Stimulated activated naive B cell treated with anti-CD40 and anti-IgM and Interleukin-4, amounts not matched to agents 10 μg/mL and 1 μg/mL and 100 μg/mL, for 72 hours (primary cell): ENCODE data around the gene CLSTN2.

ENCODE experiments used
- ATAC-seq, 2 donors: fragments of 150-1000 bp; cut with Tn5 transposase; replicated peaks; 2 replicates each; pipeline ENCODE4 v1.10.0; 2021; ENCODE audit warnings: moderate library complexity in 1 of 2
- DNase-seq: peaks from one replicate; pipeline ENCODE4 v3.0.0; 2021
- H3K27ac Mint-ChIP-seq: one replicate; pipeline ENCODE4 v1.8.0; 2022; ENCODE audit warnings: mild to moderate bottlenecking, mixed read lengths
- H3K27me3 Mint-ChIP-seq, 2 donors: one replicate each; pipeline ENCODE4 v1.8.0; 2022; ENCODE audit warnings: mixed read lengths in 2 of 2
- H3K36me3 Mint-ChIP-seq, 2 donors: one replicate each; pipeline ENCODE4 v1.8.0; 2022; ENCODE audit warnings: mixed read lengths in 2 of 2, mild to moderate bottlenecking in 1 of 2
- H3K4me1 Mint-ChIP-seq, 2 donors: one replicate each; pipeline ENCODE4 v1.8.0; 2022; ENCODE audit warnings: mixed read lengths in 2 of 2, mild to moderate bottlenecking in 1 of 2
- H3K4me3 Mint-ChIP-seq, 2 donors: one replicate each; pipeline ENCODE4 v1.8.0; 2022; ENCODE audit warnings: mild to moderate bottlenecking in 2 of 2, mixed read lengths in 2 of 2, moderate library complexity in 1 of 2
- H3K9me3 Mint-ChIP-seq, 2 donors: one replicate each; pipeline ENCODE4 v1.8.0; 2022; ENCODE audit warnings: mixed read lengths in 2 of 2, mild to moderate bottlenecking in 1 of 2

Gene CLSTN2

DNA sequence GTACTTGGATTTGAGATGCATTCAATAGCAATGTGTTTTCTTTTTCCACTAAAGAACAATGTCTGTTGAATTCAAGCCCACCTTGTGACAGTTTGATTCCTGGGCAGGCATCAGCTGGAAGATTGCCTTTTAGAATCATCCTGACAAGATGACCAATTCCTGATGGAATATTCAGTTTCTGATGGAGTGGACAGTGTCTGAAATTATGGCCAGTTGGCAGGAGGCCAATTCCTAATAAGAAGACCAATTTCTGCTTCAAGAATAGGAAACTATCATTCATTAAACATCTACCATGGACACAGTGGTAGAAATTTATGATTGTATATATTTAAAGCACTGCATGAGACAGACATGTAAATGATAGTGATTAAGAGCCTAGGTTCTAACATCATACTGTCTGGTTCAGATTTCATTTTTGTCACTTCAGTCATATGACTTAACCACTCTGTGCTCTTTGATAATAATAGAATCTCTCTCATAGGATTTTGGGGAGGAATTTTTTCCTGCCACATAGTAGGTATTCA lies 133.6 kb downstream of the CLSTN2 start:
- Mint-ChIP-seq H3K4me1 (no peaks in the 10 kb centered on the region), H3K9me3 (peaks cover 0 to 7% of the 10 kb centered on the region in 2 donors)
- ATAC-seq: no peak

DNA sequence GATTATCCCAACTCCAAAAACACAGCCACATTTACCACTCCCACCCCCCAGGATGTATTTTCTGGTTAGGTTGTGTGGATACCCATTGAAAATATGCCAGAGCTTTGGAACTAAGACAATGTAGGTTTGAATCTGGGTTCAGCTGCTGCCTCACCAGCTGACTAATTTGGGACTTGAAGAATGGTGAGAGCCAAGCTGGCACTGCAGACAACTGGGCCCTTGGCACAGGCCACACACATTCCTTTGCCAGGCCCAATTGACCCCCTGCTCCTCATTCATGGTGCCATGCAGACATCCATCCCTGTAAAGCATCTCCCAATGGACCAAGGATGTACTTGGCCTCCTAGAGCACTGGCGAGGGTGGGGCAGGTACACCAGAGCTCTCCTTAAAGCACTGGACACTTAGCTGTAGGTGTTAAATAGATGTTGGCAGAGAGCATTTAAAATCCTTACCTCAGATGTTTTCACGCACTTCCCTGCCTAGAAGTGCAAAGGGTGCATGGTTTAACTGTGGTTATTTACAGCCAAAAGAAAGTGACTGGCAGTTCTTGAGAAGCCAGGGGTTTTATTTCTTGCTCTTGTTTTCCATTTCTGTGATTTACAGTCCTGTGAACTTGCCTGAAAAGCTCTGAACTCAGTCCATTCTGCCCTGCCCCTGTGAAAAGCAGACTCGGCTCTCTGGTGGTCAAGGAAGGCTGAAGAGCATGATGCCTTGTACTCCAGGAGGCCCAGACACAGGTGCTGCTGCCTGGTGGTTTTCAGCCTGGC lies 138.5 kb downstream of the CLSTN2 start:
- Mint-ChIP-seq H3K36me3 (no peaks in the 10 kb centered on the region), H3K27ac (no peak overlapping the region), H3K9me3 (no peaks in the 10 kb centered on the region), H3K27me3 (no peaks in the 10 kb centered on the region), H3K4me1 (no peaks in the 10 kb centered on the region), H3K4me3 (no peak overlapping the region)
- no peak for DNase-seq
- no peak for ATAC-seq

More for the DNA sequence above, 133.6 kb downstream of the CLSTN2 start:
- DNase-seq: no peak
- H3K27ac Mint-ChIP-seq: no peak overlapping the region
- H3K36me3 Mint-ChIP-seq: no peaks in the 10 kb centered on the region
- no peaks in the 10 kb centered on the region for H3K27me3 Mint-ChIP-seq
- no peak overlapping the region for H3K4me3 Mint-ChIP-seq

DNA sequence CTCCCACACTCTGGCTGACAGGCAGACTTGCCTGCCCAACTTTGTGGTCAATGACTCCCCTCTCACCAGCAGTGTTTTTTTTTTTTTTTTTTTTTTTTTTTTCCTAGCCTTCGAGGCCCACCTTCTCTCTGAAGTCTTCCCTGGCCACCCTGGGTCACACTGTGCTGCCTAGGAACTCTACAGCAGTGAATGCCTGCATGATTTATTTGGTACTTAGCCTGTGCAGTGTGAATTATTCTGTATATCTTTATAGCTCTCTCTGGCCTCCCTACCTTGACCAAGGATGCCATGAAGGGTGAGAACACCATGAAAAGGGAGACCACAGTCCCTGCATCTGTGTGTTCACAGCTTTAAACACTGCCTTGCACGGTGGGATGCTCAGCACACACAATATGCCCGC lies 141.6 kb downstream of the CLSTN2 start:
- Mint-ChIP-seq H3K9me3 (no peaks in the 10 kb centered on the region), H3K4me3 (no peak overlapping the region), H3K27me3 (no peaks in the 10 kb centered on the region), H3K4me1 (no peaks in the 10 kb centered on the region), H3K27ac (no peak overlapping the region), H3K36me3 (no peaks in the 10 kb centered on the region)
- DNase-seq (no peak), ATAC-seq (no peak)

DNA sequence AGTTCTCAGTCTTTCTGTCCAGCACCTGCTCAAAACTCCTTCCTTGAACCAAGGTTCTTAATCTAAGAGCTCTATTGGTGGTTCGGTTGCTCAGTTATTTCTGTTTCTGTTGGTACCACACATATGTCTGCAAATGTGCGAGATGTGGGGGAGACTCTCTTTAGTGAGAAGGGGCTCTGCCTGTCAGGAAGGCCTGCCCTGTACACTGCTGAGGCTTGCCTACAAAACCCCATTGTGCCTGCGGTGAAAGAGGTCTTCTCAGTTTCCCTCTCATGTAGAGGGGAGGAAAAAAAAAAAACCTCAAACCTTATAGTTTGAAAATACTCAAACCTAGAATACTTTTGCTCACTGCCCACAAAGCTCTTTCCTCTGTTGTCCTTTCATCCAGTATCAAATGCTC lies 142.4 kb downstream of the CLSTN2 start:
- Mint-ChIP-seq H3K27ac (no peak overlapping the region), H3K9me3 (no peaks in the 10 kb centered on the region), H3K27me3 (no peaks in the 10 kb centered on the region), H3K36me3 (no peaks in the 10 kb centered on the region), H3K4me1 (no peaks in the 10 kb centered on the region), H3K4me3 (no peak overlapping the region)
- no peak for ATAC-seq
- no peak for DNase-seq

DNA sequence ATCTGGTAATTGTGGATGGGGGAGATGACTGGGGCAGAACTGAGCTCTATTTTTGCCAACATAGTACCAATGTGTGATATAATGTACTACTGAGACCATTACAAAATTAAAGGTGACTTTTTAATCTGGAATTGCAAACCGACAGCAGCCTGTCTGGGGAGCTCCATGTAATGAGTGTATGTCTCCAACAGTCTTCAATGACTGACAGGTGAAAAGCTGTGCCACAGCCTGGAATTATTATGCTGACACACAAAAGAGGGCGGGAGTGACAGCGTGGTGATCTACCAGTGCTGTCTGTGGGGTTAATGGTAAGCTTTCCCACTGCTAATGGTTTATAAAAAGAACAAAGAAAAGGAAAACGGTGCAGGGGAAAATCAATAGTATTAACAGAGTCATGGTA lies 143.4 kb downstream of the CLSTN2 start:
- ATAC-seq (no peak), DNase-seq (no peak)
- Mint-ChIP-seq H3K36me3 (no peaks in the 10 kb centered on the region), H3K9me3 (no peaks in the 10 kb centered on the region), H3K4me3 (no peak overlapping the region), H3K4me1 (no peaks in the 10 kb centered on the region), H3K27ac (no peak overlapping the region), H3K27me3 (no peaks in the 10 kb centered on the region)

DNA sequence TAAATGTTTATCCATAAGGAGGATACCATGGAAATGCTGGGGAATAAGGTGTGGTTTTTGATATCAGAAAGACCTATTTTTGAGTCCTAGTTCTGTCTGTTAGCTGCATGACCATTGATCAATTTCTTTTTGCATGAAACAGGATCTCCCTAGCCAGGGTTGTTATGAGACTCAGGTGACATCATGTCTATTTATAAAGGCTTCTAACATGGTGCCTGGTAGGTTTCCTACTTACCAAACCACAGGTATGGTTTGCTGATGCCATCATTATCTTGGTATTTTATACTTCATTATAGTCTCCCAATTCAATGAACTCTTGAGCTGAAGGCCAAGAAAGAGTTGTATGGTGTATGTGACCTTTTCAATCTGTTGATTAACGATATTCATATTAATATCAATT lies 144.0 kb downstream of the CLSTN2 start:
- no peak overlapping the region for H3K27ac Mint-ChIP-seq
- no peak overlapping the region for H3K4me3 Mint-ChIP-seq
- H3K9me3 Mint-ChIP-seq: no peaks in the 10 kb centered on the region
- ATAC-seq: no peak
- no peaks in the 10 kb centered on the region for H3K27me3 Mint-ChIP-seq
- H3K36me3 Mint-ChIP-seq: no peaks in the 10 kb centered on the region
- DNase-seq: no peak
- H3K4me1 Mint-ChIP-seq: no peaks in the 10 kb centered on the region

DNA sequence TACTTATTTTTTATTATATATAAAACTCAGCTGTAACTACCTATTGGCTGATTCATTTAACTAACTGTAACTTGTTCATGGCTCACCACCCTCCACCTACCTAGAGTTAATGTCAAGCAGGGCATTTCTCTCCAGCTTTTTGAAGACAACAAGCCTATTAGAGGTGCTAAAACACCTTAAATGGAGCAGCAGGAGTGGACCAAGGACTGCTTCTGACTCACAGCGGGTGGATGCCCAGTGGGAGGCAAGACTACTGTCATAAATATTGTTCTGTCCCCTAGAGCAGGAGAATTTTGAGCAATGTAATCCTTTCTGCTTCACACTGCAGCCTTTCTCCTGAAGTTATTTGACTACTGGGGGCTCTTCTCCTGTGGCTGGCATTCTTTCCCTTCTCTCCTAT lies 146.9 kb downstream of the CLSTN2 start:
- Mint-ChIP-seq H3K36me3 (no peaks in the 10 kb centered on the region), H3K27ac (no peak overlapping the region), H3K4me1 (no peaks in the 10 kb centered on the region), H3K4me3 (no peak overlapping the region), H3K9me3 (no peaks in the 10 kb centered on the region), H3K27me3 (peaks cover 0 to 4% of the 10 kb centered on the region in 2 donors)
- ATAC-seq: no peak
- DNase-seq: no peak

DNA sequence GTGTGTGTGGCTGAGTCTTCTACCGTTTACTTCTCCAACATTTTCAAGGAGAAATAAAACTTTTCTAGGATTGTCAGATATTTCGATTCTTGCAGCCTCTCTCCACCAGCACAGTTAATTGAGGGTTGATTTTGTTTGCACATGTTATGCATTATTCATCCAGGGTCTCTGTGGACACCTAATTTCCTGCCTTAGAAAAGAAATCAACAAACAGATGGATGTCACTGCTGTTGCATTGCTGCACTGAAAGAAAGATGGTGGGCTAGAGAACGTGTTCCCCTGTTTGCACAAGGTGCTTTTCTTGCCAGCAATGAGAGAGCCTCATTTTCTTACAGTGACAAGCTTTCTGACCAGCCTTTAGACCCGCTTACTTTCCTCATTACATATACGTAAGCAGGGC lies 150.0 kb downstream of the CLSTN2 start:
- Mint-ChIP-seq H3K4me3 (no peak overlapping the region), H3K9me3 (no peaks in the 10 kb centered on the region), H3K36me3 (no peaks in the 10 kb centered on the region), H3K27me3 (peaks cover 0 to 5% of the 10 kb centered on the region in 2 donors), H3K4me1 (no peaks in the 10 kb centered on the region), H3K27ac (no peak overlapping the region)
- DNase-seq: no peak
- ATAC-seq: no peak

DNA sequence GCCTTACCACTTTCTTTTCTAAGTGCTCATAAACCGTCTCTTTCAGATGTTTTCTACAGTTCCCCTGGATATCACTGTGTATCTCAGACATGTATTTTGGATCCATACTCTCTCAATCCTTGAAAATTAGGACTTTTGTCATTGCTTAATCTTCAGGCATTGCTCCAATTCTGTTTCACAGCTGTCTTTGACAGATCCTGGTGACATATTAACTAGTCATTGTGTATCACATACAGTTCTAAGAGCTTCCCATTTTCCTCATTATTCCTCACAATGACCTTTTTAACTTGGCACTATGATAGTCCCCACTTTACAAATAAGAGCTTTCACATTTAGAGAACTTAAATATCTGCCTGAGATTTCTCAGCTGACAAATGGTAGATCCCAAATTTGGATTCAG lies 151.7 kb downstream of the CLSTN2 start:
- Mint-ChIP-seq H3K4me1 (no peaks in the 10 kb centered on the region), H3K27me3 (peaks cover 0 to 5% of the 10 kb centered on the region in 2 donors), H3K4me3 (no peak overlapping the region), H3K36me3 (no peaks in the 10 kb centered on the region), H3K27ac (no peak overlapping the region), H3K9me3 (no peaks in the 10 kb centered on the region)
- DNase-seq (no peak), ATAC-seq (no peak)

DNA sequence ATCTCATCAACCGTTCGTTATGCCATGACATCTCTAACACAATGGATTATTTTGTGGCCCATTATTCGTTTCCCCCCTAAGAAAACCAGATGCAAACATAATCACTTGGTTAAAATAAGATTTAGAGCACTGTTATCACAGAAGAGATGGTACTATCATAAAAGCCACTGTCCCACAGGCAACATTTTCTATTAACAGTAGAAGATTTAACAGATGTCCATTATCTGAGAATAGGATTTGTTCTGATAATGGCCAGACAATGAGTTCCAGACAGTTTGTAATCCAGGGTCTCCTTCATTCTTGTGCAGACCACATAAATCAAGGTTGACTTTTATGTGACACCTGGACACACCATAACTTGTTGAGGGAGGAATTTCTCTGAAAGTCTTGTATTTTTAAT lies 153.1 kb downstream of the CLSTN2 start:
- Mint-ChIP-seq H3K4me3 (no peak overlapping the region), H3K9me3 (no peaks in the 10 kb centered on the region), H3K4me1 (no peaks in the 10 kb centered on the region), H3K36me3 (no peaks in the 10 kb centered on the region), H3K27me3 (peaks cover 0 to 5% of the 10 kb centered on the region in 2 donors), H3K27ac (no peak overlapping the region)
- DNase-seq (no peak), ATAC-seq (no peak)

DNA sequence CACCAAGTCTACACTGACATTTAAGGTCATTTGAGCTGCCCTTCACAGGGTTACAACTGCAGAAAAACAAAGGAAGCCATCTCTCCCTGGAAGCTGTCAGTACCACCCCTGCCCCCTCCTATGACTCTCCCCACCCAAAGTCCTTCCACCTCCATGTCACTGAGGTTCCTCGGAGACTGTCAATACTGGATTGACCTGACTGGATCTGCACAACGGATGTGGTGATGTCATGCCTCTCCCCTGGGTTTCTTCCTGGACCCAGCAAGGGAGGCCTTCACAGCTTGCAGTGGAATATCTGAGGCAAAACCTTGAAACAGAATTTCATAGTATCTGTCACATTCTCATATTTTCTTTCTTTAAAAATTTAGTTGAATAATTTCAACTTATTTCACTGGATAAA lies 153.5 kb downstream of the CLSTN2 start:
- Mint-ChIP-seq H3K4me3 (no peak overlapping the region), H3K27ac (no peak overlapping the region), H3K36me3 (no peaks in the 10 kb centered on the region), H3K27me3 (peaks cover 0 to 5% of the 10 kb centered on the region in 2 donors), H3K9me3 (no peaks in the 10 kb centered on the region), H3K4me1 (no peaks in the 10 kb centered on the region)
- DNase-seq (no peak), ATAC-seq (no peak)

DNA sequence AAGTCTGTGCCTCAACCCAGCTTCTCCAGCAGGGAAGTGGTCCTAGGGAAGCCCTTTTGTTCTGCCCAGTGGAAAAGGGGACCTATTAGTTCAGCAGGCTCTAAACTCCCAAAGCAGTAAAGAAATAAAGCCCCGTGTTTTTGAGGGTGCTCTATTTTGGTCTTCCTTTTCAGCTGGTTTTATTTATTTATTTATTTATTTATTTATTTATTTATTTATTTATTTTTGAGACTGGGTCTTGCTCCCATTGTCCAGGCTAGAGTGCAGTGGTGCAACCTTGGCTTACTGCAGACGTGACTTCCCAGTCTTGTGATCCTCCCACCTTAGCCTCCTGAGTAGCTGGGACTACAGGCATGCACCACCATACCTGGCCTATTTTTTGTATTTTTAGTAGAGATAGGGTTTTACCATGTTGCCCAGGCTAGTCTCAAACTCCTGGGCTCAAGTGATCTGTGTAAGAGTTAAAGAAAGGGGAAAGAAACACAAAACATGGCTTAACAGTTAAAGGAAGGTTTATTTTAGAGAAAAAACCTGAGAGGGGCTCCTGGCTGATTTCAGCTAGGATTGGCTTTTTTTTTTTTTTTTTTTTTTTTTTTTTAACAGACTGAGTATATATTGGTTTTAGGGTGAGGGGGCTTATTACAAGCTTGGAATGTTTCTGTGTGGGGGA lies 154.6 kb downstream of the CLSTN2 start:
- Mint-ChIP-seq H3K4me3 (no peak overlapping the region), H3K4me1 (no peaks in the 10 kb centered on the region), H3K36me3 (no peaks in the 10 kb centered on the region), H3K27me3 (peaks cover 0 to 5% of the 10 kb centered on the region in 2 donors), H3K9me3 (no peaks in the 10 kb centered on the region), H3K27ac (no peak overlapping the region)
- ATAC-seq (no peak), DNase-seq (no peak)

DNA sequence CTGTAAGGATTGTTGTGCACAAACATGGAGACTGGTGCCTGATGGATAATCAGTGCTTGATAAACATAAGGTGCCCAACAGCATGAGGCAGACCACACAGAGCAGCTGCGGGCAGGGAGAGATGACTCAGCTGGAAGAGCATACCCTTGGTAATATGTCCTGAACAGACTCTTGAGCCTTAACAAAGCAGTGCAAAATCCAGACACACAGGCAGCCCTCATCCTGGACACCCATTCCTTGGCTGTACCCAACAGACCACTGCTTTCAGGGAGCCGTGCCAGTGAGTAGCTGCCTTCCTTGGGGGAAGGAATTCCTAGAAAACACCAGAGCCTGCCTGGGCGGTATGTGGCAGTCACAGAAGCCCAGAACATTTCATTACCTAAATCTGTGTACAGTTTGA lies 156.2 kb downstream of the CLSTN2 start:
- Mint-ChIP-seq H3K27ac (no peak overlapping the region), H3K4me3 (no peak overlapping the region), H3K9me3 (no peaks in the 10 kb centered on the region), H3K36me3 (no peaks in the 10 kb centered on the region), H3K4me1 (no peaks in the 10 kb centered on the region), H3K27me3 (peaks cover 0 to 5% of the 10 kb centered on the region in 2 donors)
- DNase-seq (no peak), ATAC-seq (no peak)

DNA sequence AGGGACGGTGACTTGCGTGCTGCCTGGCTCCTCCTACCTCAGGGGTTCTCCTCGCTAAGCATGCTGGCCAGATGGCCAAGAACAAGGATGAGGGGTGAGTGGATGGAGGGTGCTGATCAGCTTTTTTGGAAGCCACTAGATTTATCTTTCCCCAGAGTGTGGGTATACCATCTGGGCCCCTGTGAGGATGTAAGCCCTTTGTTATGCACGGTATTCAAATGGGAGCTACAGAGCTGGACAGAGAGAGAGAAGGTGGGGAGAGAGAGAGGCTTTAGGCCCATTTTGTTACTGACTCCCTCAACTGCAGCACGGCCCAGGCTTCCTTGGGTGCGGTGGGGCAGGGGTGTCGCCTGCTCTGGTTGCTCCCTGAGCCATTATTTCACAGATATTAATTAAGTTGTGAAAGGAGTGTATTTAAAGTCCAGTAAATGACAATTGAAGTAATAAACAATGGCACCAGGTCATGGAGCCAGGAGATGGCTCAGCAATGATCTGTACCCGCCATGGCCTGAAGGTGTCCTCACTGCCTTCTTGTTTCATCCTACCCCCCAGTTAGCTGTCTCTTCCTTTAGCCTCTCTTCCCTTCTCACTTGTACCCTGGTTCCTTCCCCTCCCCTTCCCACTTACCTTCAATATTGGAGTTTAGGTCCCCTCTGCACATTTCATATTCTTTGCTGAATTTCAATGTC lies 158.0 kb downstream of the CLSTN2 start:
- Mint-ChIP-seq H3K36me3 (no peaks in the 10 kb centered on the region), H3K4me3 (no peak overlapping the region), H3K9me3 (peaks cover 0 to 2% of the 10 kb centered on the region in 2 donors), H3K27ac (no peak overlapping the region), H3K4me1 (no peaks in the 10 kb centered on the region), H3K27me3 (no peaks in the 10 kb centered on the region)
- ATAC-seq (no peak), DNase-seq (no peak)

DNA sequence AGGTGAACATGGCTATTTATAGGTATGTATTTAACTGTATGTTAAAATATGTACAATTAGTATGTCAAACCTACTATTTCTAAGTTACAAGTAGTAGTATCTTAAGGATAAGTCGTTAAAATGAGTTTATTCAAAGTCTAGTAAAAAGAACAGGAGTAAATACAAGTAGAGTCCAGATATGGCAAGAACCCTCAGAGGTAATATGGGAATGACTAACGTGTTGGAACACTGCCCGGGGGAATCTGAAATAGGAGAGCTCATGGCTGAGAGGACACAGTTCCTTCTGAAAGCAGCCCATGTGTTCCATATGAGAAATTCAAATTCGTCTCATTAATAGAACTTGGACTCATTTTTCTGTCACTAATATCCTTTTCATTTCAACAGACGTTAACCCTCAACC lies 158.8 kb downstream of the CLSTN2 start:
- Mint-ChIP-seq H3K27ac (no peak overlapping the region), H3K36me3 (no peaks in the 10 kb centered on the region), H3K4me1 (no peaks in the 10 kb centered on the region), H3K9me3 (peaks cover 0 to 2% of the 10 kb centered on the region in 2 donors), H3K4me3 (no peak overlapping the region), H3K27me3 (no peaks in the 10 kb centered on the region)
- DNase-seq (no peak), ATAC-seq (no peak)
